Activated CD8-positive, alpha-beta memory T cell treated with anti-CD3 and anti-CD28 coated beads, Interleukin-2, amount 50 U/mL, for 1 hour (primary cell): Measurements from ENCODE around the gene KPNA6.
"Not testable (repeated sequence)": the region's sequence is repeated elsewhere in the genome, so short reads cannot be mapped to it uniquely, and the experiment has no call there.

Experiments
- DNase-seq: peaks from one replicate; pipeline ENCODE4 v3.0.0-alpha.2; 2020; ENCODE audit errors: extremely low read depth

KPNA6 gene

DNA sequence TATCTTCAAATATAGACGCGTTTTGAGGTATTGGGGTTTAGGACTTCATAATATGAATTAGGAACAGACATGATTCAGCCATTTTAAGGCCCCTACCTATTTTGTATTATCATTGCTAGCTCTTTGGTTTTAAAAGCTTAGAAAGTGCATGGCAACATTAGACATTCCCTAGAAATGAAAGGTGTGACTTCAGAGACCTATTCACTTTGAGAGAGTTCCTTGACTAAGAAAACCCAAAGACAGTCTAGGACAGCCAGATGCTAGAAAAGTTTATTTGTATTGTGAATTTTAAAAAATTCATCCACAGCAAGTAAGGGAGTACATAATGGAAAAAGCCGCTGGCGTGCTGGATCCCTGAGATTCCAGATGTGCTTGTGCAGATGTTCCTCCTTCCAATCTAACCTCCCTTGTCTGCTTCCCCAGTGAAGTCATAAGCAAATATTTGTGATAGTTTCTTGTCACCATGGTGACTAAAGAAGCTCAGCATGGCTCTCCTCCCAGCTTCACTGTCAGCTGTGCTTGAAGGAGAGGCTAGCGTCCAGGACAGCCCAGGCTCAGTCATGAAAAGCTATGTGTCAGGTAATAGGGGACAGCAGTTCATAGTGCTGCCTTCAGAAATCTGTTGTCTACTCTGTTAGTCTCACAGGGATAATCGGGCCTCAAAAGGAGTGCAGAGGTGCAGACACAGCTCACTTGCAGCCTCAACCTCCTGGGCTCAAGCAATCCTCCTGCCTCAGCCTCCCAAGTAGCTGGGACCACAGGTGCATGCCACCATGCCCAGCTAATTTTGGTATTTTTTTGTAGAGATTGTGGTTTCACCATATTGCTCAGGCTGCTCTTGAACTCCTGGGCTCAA lies 34.8 kb downstream of the KPNA6 start:
- DNase-seq, result no peak

DNA sequence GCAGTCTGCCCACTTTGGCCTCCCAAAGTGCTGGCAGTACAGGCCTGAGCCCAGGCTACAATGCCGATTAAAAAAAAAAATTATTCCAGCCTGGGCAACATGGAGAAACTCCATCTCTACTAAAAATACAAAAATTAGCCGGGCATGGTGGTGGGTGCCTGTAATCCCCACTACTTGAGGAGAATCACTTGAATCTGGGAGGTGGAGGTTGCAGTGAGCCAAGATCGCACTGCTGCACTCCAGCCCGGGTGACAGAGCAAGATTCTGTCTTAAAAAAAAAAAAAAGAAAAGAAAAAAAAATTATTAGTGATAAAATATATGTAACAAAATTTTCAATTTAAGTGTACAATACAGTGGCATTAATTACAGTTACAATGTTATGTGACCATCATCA lies 35.4 kb downstream of the KPNA6 start:
- not testable (repeated sequence) for DNase-seq

DNA sequence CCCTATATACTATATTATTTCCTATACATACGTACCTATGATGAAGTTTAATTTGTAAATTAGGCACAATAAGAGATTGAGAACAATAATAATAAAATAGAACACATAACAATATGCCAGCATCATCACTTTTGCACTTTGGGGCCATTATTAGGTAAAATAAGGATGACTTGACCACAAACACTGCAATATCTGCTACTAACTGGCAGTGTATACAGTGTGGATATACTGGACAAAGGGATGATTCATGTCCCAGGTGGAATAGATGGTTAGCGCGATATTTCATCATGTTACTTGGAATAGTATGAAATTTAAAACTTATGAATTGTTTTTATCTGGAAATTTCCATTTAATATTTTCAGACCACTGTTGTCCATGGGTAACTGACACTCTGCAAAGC lies 36.2 kb downstream of the KPNA6 start:
- no peak for DNase-seq

- DNase-seq, result not testable (repeated sequence)
These were observed 39.9 kb downstream of the KPNA6 start for GRCh38 chr1:32147799-32148198.

GRCh38 chr1:32150847-32151246 lies 43.0 kb downstream of the KPNA6 start:
- DNase-seq, result no peak

GRCh38 chr1:32151319-32151787 lies 43.5 kb downstream of the KPNA6 start:
- DNase-seq, result no peak

DNA sequence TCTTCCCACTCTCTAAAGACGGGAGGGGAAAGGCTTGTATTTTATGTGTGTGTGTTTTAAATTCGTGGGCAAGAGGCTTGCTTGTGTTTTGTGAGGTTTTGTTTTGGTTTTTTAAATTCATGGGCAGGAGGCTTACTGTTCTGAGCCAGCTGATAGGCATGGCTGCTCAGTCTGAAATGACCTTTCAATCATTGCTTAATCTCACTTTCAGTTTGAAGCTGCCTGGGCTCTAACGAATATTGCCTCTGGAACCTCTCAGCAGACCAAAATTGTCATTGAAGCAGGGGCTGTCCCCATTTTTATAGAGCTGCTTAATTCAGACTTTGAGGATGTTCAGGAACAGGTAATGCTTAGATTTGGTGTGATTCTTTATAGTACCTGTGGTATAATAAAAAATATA lies 51.3 kb downstream of the KPNA6 start:
- DNase-seq, result no peak

GRCh38 chr1:32163405-32163804 lies 55.5 kb downstream of the KPNA6 start:
- DNase-seq, result no peak

DNA sequence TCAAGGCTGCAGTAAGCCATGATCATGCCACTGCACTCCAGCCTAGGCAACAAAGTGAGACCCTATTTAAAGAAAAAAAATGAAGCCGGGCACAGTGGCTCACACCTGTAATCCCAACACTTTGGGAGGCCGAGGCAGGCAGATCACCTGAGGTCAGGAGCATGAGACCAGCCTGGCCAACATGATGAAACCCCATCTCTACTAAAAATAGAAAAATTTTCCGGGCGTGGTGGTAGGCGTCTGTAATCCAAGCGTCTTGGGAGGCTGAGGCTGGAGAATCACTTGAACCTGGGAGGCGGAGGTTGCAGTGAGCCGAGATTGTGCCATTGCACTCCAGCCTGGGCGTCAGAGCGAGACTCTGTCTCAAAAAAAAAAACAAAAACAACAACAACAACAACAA lies 57.8 kb downstream of the KPNA6 start:
- not testable (repeated sequence) for DNase-seq

DNA sequence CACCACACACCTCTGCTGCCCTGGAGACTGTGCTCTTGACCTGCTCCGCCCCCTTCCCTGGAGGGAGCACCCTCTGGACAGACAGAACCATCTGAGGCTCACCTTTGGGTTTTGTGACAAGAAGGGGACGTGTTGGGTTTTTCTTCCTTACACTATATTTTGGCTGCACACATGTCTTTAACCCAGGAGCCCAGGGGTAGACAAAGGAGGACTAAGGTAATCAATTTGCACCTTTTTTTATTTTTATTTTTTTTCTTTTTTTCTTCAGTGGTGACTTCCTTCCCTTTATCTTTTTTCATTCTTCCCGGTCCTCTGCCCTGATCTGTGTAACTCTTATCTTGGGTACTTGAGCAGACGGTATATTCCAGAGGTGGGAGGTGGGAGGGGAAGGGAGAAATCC lies 63.1 kb downstream of the KPNA6 start:
- DNase-seq, result no peak

GRCh38 chr1:32172621-32173245 lies 64.9 kb downstream of the KPNA6 start:
- DNase-seq, result no peak

GRCh38 chr1:32178380-32179192 lies 70.7 kb downstream of the KPNA6 start:
- no peak for DNase-seq

GRCh38 chr1:32179193-32179442 lies 71.3 kb downstream of the KPNA6 start:
- no peak for DNase-seq

DNA sequence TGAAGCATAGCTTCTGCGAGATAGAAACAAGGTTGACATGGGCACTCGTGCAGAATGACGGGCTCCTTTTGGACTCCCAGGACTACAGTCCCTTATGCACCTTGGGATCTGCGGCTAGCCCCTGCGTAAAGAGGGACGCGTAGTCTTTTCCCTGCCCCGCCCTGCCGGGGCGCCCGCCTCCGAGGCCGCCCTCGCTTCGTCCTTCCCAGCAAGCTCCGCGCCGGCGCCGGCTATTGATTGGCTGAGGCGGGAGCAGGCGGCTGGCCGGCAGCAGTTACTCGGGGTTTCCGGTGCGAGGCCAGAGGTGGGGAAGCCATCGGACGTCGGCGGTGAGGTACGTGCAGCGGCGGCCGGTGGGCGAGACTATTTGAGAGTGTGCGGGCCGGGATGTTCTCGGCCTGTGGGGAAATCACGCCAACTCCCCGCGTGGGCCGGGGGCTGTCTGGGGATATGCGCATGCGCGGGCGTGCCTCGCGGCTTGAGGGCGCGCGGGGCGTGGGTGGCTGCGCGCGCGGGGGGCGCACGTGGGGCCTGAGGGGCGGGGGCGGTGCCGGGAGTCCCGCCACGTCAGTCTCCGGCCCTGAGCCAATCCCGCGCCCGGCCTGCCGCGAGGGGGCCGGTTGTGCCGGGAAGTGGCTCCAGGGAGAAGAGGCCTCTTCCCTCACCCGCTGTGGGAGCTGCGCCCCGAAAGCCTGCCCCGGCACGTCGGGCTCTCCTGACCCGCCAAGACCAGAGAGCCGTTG lies 71.8 kb downstream of the KPNA6 start, which contains the start of gene TXLNA:
TXLNA (plus strand) TSS at position 233 of the 743 bp plus-strand sequence. CDS start 671 bp downstream, outside the sequence.
- peak; percentile 63 for DNase-seq

- no peak for DNase-seq
These were observed 72.6 kb downstream of the KPNA6 start for GRCh38 chr1:32180186-32181060.

GRCh38 chr1:32181065-32181464 lies 73.2 kb downstream of the KPNA6 start:
- no peak for DNase-seq

DNA sequence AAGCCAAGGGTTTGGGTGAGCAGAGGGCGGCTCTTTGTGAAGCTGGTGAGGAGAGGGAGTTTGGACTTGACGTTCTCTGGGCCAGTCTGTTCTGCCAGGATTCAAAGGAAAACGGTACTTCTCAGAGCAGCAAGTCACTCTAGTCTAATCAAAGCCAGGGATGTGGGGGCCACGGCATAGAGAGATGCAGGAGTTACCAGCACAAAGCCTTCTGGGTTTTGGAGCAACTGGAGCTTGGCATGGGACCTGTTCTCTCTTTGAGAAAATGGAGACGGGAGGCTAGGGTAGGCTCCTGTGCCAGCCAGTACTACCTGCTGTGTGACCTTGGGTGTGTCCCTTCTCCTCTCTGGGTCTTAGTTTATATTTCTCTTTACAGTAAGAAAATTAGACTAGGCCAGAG lies 73.7 kb downstream of the KPNA6 start:
- DNase-seq, result no peak

DNA sequence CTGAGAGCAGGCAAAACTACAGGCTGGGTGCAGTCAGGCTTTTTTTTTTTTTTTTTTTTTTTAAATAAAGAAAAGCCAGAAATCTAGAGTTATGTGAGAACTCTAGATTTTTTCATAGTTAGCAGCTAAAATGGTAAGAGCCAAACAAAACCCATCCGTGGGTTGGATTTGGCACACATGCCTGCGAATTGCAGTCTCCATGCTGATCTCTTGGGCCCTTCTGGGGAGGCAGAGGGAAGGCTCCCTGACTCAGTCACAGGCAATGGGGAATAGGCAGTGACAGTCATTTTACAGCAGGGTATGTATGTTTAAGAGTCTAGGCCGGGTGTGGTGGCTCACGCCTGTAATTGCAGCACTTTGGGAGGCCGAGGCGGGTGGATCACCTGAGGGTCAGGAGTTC lies 74.2 kb downstream of the KPNA6 start:
- no peak for DNase-seq

DNA sequence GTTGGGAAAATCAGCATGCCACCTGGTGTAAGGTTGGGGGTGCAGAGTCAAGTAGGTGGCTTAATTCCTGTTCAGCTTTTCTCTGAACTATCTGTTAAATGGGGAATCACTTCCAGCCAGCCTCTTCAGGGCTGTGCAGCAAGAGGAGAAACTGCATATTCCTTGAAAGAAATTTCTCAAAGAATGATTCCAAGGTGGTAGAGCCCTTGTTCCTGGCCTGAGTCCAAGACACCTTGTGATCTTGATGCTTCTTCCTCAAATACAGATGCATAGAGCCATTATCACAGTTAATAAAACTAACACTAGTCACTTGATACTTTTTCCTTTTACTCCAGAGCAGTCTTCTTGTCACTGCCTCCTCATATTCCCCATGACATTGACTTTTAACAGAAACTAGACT lies 76.8 kb downstream of the KPNA6 start:
- DNase-seq, result no peak

DNA sequence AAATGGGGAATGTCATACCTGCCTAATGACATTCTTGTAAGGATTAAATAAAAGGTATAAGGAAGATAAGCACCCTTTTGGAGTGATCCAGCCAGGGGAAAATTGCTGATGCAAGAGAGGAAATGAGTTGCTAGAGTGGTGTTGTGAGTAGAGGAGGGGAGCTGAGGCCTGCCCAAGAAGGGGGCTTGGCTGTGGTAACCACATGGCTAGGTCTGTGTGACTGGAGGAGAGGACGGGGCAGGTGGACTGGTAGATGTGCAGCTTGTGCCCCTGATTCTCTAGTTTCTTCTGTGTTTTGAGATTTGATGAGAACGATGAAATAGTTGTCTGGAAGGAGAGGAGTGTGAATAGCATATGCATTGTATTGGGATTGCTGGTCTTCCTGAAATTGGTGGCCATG lies 78.2 kb downstream of the KPNA6 start:
- DNase-seq, result no peak

DNA sequence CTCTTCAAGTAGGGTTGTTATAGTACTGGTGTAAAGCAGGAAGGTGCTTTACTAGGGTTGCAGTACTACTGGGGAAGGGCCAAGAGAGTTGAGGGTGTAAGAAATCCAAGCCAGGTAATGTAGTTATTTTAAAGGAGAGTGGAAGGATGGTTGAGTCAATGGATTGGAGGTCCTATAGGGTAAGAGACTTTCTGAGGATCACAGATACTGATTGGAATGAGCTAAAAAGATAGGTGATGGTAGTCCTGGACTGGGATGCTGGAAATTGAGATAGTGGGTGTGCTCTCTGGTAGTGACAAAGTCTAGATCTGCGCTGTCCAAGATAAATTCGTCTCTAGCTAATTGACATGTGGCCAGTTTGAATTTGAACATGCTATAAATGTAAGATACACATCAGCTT lies 78.6 kb downstream of the KPNA6 start:
- DNase-seq, result no peak
